ENCODE data around the gene ZNF132.

DNA sequence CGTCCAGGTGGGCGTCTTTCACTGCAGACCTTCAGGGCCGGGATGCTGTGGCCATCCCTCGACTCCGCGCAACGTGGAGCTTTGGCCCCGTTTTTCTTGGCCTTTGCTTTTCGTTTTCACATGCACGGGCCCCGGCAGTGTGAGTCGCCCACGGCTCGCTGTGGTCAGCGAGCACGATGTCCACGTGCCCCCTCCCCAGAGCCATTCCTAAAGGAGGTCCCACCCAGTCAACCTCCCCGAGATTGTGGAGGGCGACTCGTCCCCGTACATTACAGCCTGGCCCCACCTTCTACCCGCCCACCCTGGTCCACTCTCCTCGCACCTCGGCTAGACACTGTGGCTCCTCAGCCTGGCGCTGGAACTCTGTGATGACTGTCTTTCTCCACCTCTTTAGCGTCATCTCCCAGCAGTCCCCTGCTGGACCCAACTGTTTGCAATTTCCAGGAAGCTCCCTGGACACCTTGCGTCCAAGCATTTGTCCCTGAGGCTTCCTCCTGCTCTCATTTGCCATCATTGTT is 36.6 kb upstream of the ZNF132 start:
- TF ChIP-seq ARNT (IDR thresholded peaks at IDR 0.05): no peak
- no peak for TF ChIP-seq TARDBP (IDR thresholded peaks at IDR 0.05)
- no peak for TF ChIP-seq ZNF384 (IDR thresholded peaks at IDR 0.05)
- TF ChIP-seq NFRKB (IDR thresholded peaks at IDR 0.05): no peak
- TF ChIP-seq FOXM1 (IDR thresholded peaks at IDR 0.05; ENCODE audit: borderline replicate concordance): no peak
- no peak for TF ChIP-seq FOXK2 (IDR thresholded peaks at IDR 0.05)
- TF ChIP-seq SP1 (IDR thresholded peaks at IDR 0.05): no peak
- TF ChIP-seq HDGF (IDR thresholded peaks at IDR 0.05; ENCODE audit: borderline replicate concordance): no peak
- no peak for TF ChIP-seq SUZ12 (IDR thresholded peaks at IDR 0.05)
